ENCODE measurements around the gene ATG3.
"Not testable (repeated sequence)": the region's sequence is repeated elsewhere in the genome, so short reads cannot be mapped to it uniquely, and the experiment has no call there.

ATG3 gene

DNA sequence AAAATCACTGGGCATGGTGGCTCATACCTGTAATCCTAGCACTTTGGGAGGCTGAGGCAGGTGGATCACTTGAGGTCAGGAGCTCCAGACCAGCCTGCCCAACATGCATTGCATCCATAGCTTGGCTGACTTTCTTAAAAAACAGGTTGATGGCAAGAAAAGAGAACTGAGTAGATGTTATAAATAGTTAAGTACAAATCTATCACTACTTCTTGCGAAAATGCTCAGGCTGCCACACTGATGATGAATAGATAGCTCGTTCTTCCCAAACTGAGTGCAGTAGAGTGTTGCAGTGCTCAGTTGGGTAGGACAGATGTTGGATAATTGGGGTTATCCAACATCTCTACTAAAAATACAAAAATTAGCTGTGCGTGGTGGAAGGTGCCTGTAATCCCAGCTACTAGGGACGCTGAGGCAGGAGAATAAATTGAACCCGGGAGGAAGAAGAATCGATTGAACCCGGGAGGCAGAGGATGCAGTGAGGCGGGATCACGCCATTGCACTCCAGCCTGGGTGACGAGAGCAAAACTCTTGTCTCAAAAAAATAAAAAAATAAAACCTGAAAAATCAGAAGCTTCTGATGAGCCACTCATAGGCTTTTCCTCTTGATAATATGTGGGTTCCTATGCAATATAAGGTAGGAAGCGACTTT, 63.7 kb downstream of the ATG3 start:
- no peak for DNase-seq

DNA sequence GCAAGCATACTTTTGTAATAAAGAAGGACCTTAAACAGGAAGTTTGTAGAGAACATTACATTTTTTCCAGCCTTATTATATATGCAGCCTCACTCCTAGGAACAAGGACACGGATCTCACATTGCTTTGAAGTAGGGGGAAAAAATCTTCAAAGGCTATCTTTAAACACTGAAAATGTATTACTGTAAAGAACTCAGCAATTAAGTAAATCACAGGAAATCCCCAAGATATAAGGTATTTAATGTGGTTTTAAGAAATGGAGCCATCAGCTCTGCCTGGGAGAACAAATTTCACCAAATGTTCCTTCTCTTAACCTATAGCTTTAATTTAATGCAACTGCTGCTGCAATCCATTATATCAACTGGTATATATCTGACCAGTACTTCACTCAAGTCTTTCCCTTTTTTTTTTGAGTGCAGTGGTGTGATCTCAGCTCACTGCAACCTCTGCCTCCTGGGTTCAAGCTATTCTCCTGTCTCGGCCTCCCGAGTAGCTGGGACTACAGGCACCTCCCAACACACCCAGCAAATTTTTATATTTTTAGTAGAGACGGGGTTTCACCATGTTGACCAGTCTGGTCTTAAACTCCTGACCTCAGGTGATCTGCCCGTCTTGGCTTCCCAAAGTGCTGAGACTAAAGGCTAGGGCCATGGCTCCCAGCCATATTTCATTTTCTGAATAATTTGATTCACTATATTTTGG, 65.2 kb downstream of the ATG3 start:
- DNase-seq, result no peak

DNA sequence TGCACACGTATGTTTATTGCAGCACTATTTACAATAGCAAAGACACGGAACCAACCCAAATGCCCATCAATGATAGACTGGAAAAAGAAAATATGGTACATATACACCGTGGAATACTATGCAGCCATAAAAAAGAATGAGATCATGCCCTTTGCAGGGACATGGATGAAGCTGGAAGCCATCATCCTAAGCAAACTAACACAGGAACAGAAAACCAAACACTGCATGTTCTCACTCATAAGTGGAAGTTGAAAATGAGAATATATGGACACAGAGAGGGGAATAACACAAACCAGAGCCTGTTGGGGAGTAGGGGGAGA, 67.4 kb downstream of the ATG3 start:
- not testable (repeated sequence) for DNase-seq

DNA sequence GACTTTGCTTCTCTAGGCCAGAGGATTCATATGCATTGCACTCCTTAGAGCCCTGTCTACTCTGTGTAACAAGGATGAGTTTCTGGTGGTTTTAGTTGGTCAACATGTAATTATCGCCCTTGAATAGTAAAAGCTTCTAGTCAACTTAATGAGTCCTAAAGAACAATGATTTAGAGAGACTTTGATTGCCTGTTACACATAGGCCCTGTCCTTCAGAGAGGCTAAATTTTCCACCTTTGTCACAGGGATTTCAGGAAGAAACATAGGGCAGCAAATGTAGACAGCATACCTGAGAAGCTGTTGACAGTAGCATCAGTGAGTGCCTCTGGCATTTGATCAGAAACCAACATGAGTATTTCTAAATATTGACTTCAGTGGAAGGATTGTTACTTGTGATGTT, 69.6 kb downstream of the ATG3 start:
- DNase-seq, result no peak

DNA sequence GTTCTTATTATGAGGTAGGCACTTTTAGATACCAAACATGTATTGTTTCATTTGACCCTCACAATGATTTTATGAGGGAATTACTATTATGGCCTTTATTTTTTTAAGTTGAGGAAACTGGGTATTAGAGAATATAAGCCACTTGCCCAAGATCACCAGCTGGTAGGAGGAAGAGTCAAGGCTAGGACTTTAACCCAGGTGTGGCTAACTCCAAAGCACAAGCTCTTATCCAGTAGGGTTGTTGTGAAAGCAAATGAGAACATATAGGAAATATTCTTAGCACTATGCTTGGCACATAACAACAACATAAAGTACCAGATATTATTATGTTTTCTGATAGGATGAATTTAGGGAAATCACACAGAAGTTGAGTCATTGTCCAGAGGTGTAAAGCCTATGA, 70.4 kb downstream of the ATG3 start:
- no peak for DNase-seq

DNA sequence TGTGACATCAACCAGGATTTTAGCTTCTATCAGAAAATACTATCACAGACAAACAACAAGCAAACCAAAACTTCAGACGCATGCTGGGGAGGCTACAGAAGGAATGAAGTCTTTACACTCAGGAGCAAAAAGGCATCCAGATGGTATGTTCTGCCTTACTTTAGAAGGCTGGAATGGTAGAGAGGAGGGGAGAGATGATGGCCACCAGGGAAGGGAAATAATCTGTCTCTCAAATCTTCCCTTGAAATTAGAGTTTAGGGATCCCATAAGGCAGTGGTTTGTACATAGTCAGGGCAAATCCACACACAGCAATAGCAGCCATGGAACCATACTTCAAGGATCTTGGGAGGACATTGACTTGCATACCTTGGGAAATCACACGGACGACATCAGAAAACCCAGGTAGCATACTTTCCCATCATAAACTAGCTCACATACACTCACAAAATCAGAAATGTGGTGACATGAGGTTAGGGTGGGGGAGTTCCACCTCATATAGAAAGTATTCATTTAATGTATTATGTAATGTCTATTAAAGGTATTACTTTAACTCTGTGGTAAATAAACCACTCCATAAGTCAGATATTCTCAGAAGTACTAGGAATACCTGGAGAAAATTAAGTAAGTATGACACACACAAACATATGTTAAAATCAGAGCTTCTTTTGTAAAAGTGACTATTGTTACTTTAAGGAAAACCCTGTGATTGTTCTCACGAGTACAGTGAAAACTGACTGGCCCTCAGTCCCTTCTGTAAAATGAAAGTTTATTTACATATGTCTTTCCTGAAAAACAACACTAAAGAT, 71.9 kb downstream of the ATG3 start:
- DNase-seq, result no peak

DNA sequence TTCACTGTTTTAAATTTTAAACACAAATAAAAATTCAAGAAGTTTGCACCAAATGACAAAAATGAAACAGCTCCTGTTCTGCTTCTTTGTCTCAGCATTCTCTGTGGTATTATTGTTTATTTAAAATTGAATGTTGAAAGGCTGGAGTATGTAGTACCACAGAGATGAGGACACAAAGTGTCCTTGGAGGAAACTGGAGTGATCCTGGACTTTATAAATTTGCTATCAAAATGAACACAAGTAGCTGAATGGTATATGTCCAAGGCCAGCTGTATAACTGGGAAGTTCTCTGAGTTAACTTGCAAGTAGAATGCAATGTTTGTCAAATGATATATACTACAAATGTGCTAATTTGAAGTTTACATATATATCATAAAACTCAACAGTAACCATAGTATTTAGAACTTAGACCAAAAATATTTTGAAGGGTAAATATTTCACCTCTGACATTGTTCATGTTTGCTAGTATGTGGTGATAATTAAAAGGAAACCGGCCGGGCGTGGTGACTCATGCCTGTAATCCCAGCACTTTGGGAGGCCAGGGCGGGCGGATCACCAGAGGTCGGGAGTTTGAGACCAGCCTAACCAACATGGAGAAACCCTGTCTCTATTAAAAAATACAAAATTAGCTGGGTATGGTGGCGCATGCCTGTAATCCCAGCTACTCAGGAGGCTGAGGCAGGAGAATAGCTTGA, 74.8 kb downstream of the ATG3 start:
- no peak for DNase-seq

DNA sequence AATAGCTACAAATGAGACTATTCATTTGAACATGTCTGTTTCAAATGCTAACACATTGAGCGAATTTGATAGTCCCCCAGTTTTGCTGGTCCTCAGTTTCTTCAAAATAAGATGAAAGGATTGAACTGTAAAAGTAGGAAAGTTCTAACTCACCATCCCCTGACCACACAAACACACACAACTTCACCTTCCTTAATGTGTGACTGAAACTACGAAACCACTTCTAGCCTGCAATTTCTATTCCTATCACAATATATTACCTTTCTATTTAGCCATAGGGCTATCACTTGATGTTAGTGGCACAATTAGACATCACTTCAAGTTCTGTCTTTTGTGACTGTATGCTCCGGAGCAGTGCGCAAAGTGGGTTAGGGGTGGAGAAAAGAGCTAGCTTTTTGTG, 77.4 kb downstream of the ATG3 start:
- no peak for DNase-seq

DNA sequence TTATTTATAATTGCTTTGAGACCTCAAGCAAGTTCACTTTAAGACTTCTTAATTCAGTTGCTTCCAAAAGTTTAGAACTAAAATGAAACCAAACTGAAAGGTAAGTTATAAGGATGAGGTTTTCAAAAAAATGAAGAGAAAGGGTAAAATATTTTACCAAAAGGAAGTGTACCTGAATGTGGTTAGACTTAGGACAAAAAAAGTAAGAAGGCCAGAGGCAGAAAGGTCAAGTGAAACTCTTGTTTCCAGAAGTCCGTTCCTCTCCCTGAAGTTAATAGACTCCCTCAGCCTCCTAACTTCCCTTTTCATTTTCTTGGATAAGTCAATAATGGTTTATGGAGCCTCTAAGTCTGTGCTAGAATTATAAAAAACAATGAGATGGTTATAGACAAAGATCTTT, 79.1 kb downstream of the ATG3 start:
- DNase-seq, result no peak

All from activated CD4-positive, CD25-positive, alpha-beta regulatory T cell treated with anti-CD3 and anti-CD28 coated beads, Interleukin-2, amount 50 U/mL, for 72 hours (primary cell).